GM12865 (cell line): ENCODE measurements around the gene RBM44.

ENCODE experiments used
- DNase-seq: peaks from one replicate; pipeline ENCODE4 v3.0.0; 2010; ENCODE audit warnings: low read depth
- H3K4me3 ChIP-seq: 2 replicates; pipeline ENCODE4 v1.5.1; 2011; ENCODE audit warnings: mild to moderate bottlenecking, low read depth, low read length, control low read depth
- CTCF ChIP-seq: IDR thresholded peaks from 2 replicates; pipeline ENCODE4 v1.5.1; 2011; ENCODE audit warnings: low read length, control low read depth, low read depth, inconsistent platforms; ENCODE audit not compliant: insufficient read depth; ENCODE audit errors: missing control alignments

RBM44 gene

GRCh38 chr2:237879058-237879430 is 80.5 kb downstream of the RBM44 start:
- H3K4me3 ChIP-seq = no peak overlapping the region
- no peak for TF ChIP-seq CTCF
- no peak for DNase-seq

- TF ChIP-seq CTCF = no peak
- no peak overlapping the region for H3K4me3 ChIP-seq
- no peak for DNase-seq
These were observed 81.5 kb downstream of the RBM44 start for GRCh38 chr2:237879991-237880560.

DNA sequence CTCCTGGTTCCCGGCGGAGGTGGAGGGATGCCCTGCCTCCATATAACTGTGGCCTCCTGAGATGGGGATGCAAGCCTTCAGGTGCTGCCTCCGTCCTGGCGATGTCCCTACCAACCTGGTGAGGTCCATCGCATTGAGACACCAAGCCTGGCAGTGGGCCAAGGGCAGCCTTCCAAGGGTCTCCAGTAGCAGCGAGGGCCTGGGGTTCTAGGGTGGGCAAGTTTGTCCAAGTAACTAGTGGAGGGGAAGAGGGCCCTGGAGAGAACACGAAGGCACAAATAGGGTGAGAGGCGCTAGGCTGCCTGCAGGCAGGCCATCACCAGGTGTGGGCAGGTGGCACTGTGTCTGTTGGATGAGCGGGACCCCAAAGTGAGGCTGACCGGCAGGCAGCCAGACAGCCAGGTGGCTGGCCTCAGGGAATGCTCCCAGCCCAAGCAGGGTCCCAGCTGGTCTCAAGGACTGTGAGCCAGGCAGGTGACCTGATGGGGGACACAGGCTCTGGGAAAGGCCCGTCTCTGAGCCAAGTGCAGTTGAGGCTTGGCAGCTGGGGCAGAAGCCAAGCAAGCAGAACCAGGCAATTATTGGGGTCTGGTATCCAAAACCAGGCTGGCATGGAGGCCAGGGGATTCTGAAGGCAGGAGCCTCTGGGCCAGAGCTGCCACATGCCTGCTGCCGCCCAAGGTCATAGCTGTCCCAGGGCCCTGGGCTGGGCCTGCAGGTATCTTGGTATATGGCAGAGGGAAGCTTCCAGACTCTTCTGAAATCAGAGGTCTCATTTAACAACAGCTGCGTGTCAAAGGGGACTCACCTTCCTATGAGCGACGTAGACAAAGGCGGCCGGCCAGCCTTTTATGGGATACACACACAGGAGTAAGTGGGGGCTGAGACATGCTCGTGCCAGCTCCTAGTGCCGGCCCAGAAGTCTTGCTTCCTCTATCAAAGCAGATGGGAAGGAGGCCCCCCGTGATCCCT is 84.2 kb downstream of the RBM44 start:
- no peak for DNase-seq

DNA sequence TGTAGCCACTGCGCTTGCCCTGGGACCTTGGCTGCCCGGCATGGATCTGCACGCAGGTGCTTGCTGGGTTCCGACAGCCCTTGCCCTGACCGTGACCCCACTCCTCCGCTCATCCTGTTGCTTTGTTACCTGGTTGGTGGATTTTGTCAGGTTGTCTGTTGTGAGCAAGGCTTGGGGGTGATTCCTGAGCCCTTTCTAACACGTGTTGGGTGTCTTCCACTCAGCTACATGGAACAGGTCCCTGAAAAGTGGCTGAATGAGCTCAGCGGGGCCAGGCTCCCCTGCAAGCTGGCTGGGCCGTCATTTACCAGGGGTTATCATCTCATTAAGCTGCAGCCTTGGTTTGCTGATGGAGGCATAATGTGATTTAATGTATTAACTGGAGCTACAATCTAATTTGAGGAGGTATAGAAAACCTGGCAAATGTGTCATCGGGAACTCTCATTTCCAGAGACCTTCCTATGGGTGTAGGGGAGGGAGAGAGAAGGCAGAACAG is 85.4 kb downstream of the RBM44 start:
- no peak overlapping the region for H3K4me3 ChIP-seq
- no peak for DNase-seq
- TF ChIP-seq CTCF = no peak

More for the DNA sequence above, 84.2 kb downstream of the RBM44 start:
- no peak for TF ChIP-seq CTCF
- H3K4me3 ChIP-seq = no peak overlapping the region

- DNase-seq = no peak
These were observed 86.1 kb downstream of the RBM44 start for GRCh38 chr2:237884681-237885080.

GRCh38 chr2:237885111-237885930 is 86.7 kb downstream of the RBM44 start:
- DNase-seq = no peak
- H3K4me3 ChIP-seq = no peak overlapping the region
- TF ChIP-seq CTCF = no peak

More at GRCh38 chr2:237884681-237885080, 86.1 kb downstream of the RBM44 start:
- H3K4me3 ChIP-seq = no peak overlapping the region
- TF ChIP-seq CTCF = no peak
